A673 (cell line): ENCODE data around the gene SLC44A1. TPM values are rescaled to one million over a fixed set of nuclear protein-coding genes. Genes with fewer than 3 reads are reported as not detected.

Source experiments
- BruUV-seq: library from RNA; stranded (reverse); fragments of 400-500 nt; replicated peaks from 2 replicates; lab custom pipeline; 2021; lab: Mats Ljungman, UMichigan
- CTCF ChIA-PET: fragments of 300-600 bp; sonication (Branson Sonifier 250); formaldehyde crosslinking; loops from one replicate; lab custom pipeline; 2022; ENCODE audit warnings: antibody characterized with exemption; lab: Charles Lee
- POLR2A ChIA-PET: fragments of 300-600 bp; sonication (Branson Sonifier 250); formaldehyde crosslinking; loops from one replicate; lab custom pipeline; 2022; ENCODE audit warnings: antibody characterized with exemption; ENCODE audit not compliant: low non-redundant PET; lab: Charles Lee
- DNase-seq: peaks from one replicate; pipeline ENCODE4 v3.0.0-alpha.2; 2015; ENCODE audit warnings: low spot score
- H3K27ac ChIP-seq: fragments of 200-600 bp; sonication (generic); 2 replicates; pipeline ENCODE4 v1.5.1; 2016; ENCODE audit warnings: mixed run types, low read depth, mild to moderate bottlenecking, mixed read lengths, antibody characterized with exemption, low read length; ENCODE audit not compliant: poor library complexity, severe bottlenecking
- H3K27me3 ChIP-seq: fragments of 200-600 bp; sonication (generic); replicated peaks from 2 replicates; pipeline ENCODE4 v1.6.1; 2017; ENCODE audit warnings: mixed run types, low read depth, mild to moderate bottlenecking, mixed read lengths, antibody characterized with exemption, low read length; ENCODE audit not compliant: insufficient read depth, poor library complexity
- H3K36me3 ChIP-seq: fragments of 200-600 bp; sonication (generic); 2 replicates; pipeline ENCODE4 v1.6.1; 2016; ENCODE audit warnings: mixed run types, mild to moderate bottlenecking, mixed read lengths, antibody characterized with exemption, low read length; ENCODE audit not compliant: insufficient read depth, poor library complexity, severe bottlenecking
- H3K4me1 ChIP-seq: fragments of 200-600 bp; sonication (generic); 2 replicates; pipeline ENCODE4 v1.6.1; 2017; ENCODE audit warnings: mixed run types, mild to moderate bottlenecking, mixed read lengths, antibody characterized with exemption, low read length; ENCODE audit not compliant: insufficient read depth, poor library complexity, severe bottlenecking
- H3K4me3 ChIP-seq: fragments of 200-600 bp; sonication (generic); 2 replicates; pipeline ENCODE4 v1.5.1; 2016; ENCODE audit warnings: low read depth, mixed run types, mild to moderate bottlenecking, mixed read lengths, low read length; ENCODE audit not compliant: poor library complexity, severe bottlenecking
- H3K9me3 ChIP-seq: fragments of 200-600 bp; sonication (generic); 2 replicates; pipeline ENCODE4 v1.6.1; 2016; ENCODE audit warnings: mixed run types, low read depth, mild to moderate bottlenecking, mixed read lengths, antibody characterized with exemption, low read length; ENCODE audit not compliant: poor library complexity, severe bottlenecking
- CTCF ChIP-seq: fragments of 300-800, 200-600 bp; sonication (generic); conservative IDR thresholded peaks from 2 replicates; pipeline ENCODE4 v1.5.1; 2017; ENCODE audit warnings: low read depth, mild to moderate bottlenecking, antibody characterized with exemption, low read length, moderate library complexity, mixed read lengths
- EZH2 ChIP-seq: fragments of 200-600 bp; sonication (generic); IDR thresholded peaks from 2 replicates; pipeline ENCODE4 v1.6.1; 2017; ENCODE audit warnings: borderline replicate concordance, low read depth, mild to moderate bottlenecking, mixed read lengths, antibody characterized with exemption, low read length; ENCODE audit not compliant: poor library complexity, severe bottlenecking
- intact Hi-C: fragments of 100-400 bp; cut with micrococcal nuclease; formaldehyde crosslinking; loops from one replicate; pipeline ENCODE4 v1.10.0; 2022; ENCODE audit not compliant: unreplicated experiment
- total RNA-seq: library from RNA; stranded (reverse); gene quantifications from 2 replicates; pipeline ENCODE4 v1.2.3, GENCODE V29; 2021

SLC44A1 gene
- total RNA-seq, 1 experiment from 2014 or later, result 11.9 TPM

DNA sequence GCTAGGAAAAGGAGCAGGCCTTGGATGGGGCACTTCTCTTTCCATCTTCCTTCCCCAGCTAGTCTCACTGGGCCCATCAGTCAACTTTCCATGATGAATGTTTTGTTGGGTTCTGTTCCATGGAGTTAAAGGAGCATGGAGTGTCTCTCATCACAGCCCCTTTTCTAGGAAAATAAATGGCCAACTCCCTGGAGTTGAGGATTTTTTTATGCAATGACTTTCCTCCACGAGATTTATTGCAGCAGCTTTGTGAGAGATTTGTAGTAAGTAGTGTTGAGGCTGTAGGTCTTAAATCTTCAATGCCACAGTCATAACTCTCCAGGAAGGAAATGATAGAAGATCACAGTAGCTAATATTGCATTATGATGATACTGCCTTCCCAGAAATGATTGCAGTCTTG, 45.6 kb upstream of the SLC44A1 start:
- Histone ChIP-seq H3K9me3 (no peaks in the 10 kb centered on the region), H3K36me3 (no peaks in the 10 kb centered on the region), H3K4me3 (no peak overlapping the region), H3K27ac (no peak overlapping the region), H3K27me3 (no peaks in the 10 kb centered on the region), H3K4me1 (no peaks in the 10 kb centered on the region)
- BruUV-seq, result no TSS peak
- TF ChIP-seq CTCF (no peak), EZH2 (no peak)
- DNase-seq, result no peak
- intact Hi-C loops, result no loop called here
- CTCF ChIA-PET, result no interaction called here
- POLR2A ChIA-PET, result interaction anchor here (0.6 kb wide), 1 partner anchor 295 kb away, joined by 3 read pairs; no protein-coding TSS in a partner anchor

DNA sequence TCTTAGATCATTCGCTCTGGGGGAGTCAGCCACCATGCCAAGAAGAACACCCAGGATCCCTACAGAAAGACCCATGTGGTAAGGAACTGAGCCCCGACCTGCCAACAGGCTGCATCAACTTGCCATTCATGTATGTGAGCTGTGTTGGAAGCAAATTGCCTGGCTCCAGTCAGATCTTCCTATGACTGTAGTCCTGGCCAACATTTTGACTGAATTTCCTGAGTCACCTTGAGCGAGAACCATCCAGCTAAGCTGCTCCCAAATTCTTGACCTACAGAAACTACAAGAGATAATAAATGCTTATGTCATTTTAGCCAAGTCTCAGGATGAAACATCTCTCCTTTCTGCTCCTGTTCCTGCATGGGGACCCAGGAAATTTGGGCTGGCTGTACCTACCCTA, 40.0 kb upstream of the SLC44A1 start:
- no peaks in the 10 kb centered on the region for H3K27me3 ChIP-seq
- no peaks in the 10 kb centered on the region for H3K36me3 ChIP-seq
- no peak overlapping the region for H3K4me3 ChIP-seq
- POLR2A ChIA-PET, result no interaction called here
- BruUV-seq, result no TSS peak
- TF ChIP-seq EZH2, result no peak
- TF ChIP-seq CTCF, result no peak
- H3K4me1 ChIP-seq, result no peaks in the 10 kb centered on the region
- no peak for DNase-seq
- CTCF ChIA-PET, result no interaction called here
- intact Hi-C loops, result no loop called here
- H3K27ac ChIP-seq, result no peak overlapping the region
- H3K9me3 ChIP-seq, result no peaks in the 10 kb centered on the region

GRCh38 chr9:105205787-105206495, 38.5 kb upstream of the SLC44A1 start:
- no peak overlapping the region for H3K27ac ChIP-seq
- H3K27me3 ChIP-seq, result no peaks in the 10 kb centered on the region
- BruUV-seq, result no TSS peak
- no peak for TF ChIP-seq EZH2
- TF ChIP-seq CTCF, result no peak
- CTCF ChIA-PET, result interaction anchor here (0.6 kb wide), 1 partner anchor 10 kb away, joined by 3 read pairs; no protein-coding TSS in a partner anchor
- H3K36me3 ChIP-seq, result no peaks in the 10 kb centered on the region
- H3K9me3 ChIP-seq, result no peaks in the 10 kb centered on the region
- POLR2A ChIA-PET, result no interaction called here
- no peak overlapping the region for H3K4me3 ChIP-seq
- intact Hi-C loops, result no loop called here
- DNase-seq, result no peak
- H3K4me1 ChIP-seq, result no peaks in the 10 kb centered on the region
